H1 (cell line): ENCODE data around the gene SCNN1B. TPM values are rescaled to one million over a fixed set of nuclear protein-coding genes. Genes with fewer than 3 reads are reported as not detected.
"Not testable (repeated sequence)": the region's sequence is repeated elsewhere in the genome, so short reads cannot be mapped to it uniquely, and the experiment has no call there.

Experiments used
- CTCF ChIA-PET: fragments of 300-600 bp; sonication (Branson Sonifier 250); formaldehyde crosslinking; loops from one replicate; lab custom pipeline; 2021; ENCODE audit not compliant: partially characterized antibody; lab: Charles Lee
- POLR2A ChIA-PET: fragments of 300-600 bp; sonication (Branson Sonifier 250); formaldehyde crosslinking; loops from one replicate; lab custom pipeline; 2021; ENCODE audit warnings: inconsistent platforms; ENCODE audit not compliant: partially characterized antibody; lab: Charles Lee
- DNase-seq, 2 experiments: peaks; one replicate each; pipeline versions ENCODE4 v3.0.0 to v3.0.0-alpha.2; 2010 to 2022; ENCODE audit warnings: low spot score in 2 of 2, low read depth in 1 of 2, mixed read lengths in 1 of 2
- FAIRE-seq: peaks from 2 replicates; lab custom pipeline; 2011; peaks lifted over from hg19 to GRCh38; lab: Jason Lieb, UNC
- H2AFZ ChIP-seq: 2 replicates; pipeline ENCODE4 v1.8.1; 2012; ENCODE audit warnings: low read length, inconsistent platforms
- H2AK5ac ChIP-seq: 2 replicates; pipeline ENCODE4 v1.6.1; 2013; ENCODE audit warnings: low read depth, low read length
- H2BK120ac ChIP-seq: replicated peaks from 2 replicates; pipeline ENCODE3; 2013; ENCODE audit warnings: low read depth, low read length, inconsistent platforms
- H2BK12ac ChIP-seq: 2 replicates; pipeline ENCODE4 v1.6.1; 2013; ENCODE audit warnings: low read depth, low read length
- H2BK15ac ChIP-seq: 2 replicates; pipeline ENCODE4 v1.6.1; 2013; ENCODE audit warnings: low read length
- H2BK20ac ChIP-seq: 2 replicates; pipeline ENCODE4 v1.6.1; 2013; ENCODE audit warnings: low read length
- H2BK5ac ChIP-seq: 2 replicates; pipeline ENCODE4 v1.6.1; 2013; ENCODE audit warnings: low read depth, low read length
- H3K14ac ChIP-seq: 2 replicates; pipeline ENCODE4 v1.6.1; 2013; ENCODE audit warnings: inconsistent platforms; ENCODE audit not compliant: insufficient read length
- H3K18ac ChIP-seq: 2 replicates; pipeline ENCODE4 v1.6.1; 2013; ENCODE audit warnings: low read length; ENCODE audit errors: extremely low read depth
- H3K23ac ChIP-seq: 2 replicates; pipeline ENCODE4 v1.6.1; 2013; ENCODE audit warnings: inconsistent platforms; ENCODE audit not compliant: insufficient read length
- H3K23me2 ChIP-seq: 2 replicates; pipeline ENCODE4 v1.6.1; 2013; ENCODE audit warnings: low read depth, low read length
- H3K27ac ChIP-seq: 2 replicates; pipeline ENCODE4 v1.6.1; 2011; ENCODE audit warnings: low read depth, low read length, inconsistent platforms
- H3K27me3 ChIP-seq, 4 experiments: replicated peaks in 1 of 4; 1 replicate in 1 of 4; 2 replicates in 3 of 4; pipeline versions ENCODE4 v1.6.1 to v1.8.1; 2011 to 2013; ENCODE audit warnings: low read length in 3 of 4, mild to moderate bottlenecking in 3 of 4, inconsistent platforms in 2 of 4, mixed read lengths in 2 of 4, moderate library complexity in 1 of 4; ENCODE audit not compliant: control insufficient read depth in 3 of 4, insufficient read depth in 3 of 4; ENCODE audit errors: extremely low read depth in 1 of 4
- H3K36me3 ChIP-seq, 4 experiments: 2 replicates each; pipeline versions ENCODE4 v1.6.1 to v1.8.1; 2011 to 2013; ENCODE audit warnings: mild to moderate bottlenecking in 4 of 4, low read length in 3 of 4, moderate library complexity in 2 of 4, control low read depth in 1 of 4, inconsistent platforms in 1 of 4; ENCODE audit not compliant: insufficient read depth in 4 of 4, control insufficient read depth in 2 of 4
- H3K4ac ChIP-seq: replicated peaks from 2 replicates; pipeline ENCODE3; 2013; ENCODE audit warnings: low read length, low read depth, mixed read lengths, inconsistent platforms; ENCODE audit not compliant: insufficient read length
- H3K4me1 ChIP-seq, 4 experiments: replicated peaks in 1 of 4; 1 replicate in 1 of 4; 2 replicates in 3 of 4; pipeline versions ENCODE4 v1.6.1 to v1.8.1; 2011 to 2013; ENCODE audit warnings: low read length in 3 of 4, inconsistent platforms in 2 of 4, mixed read lengths in 1 of 4; ENCODE audit not compliant: insufficient read depth in 4 of 4, control insufficient read depth in 3 of 4
- H3K4me2 ChIP-seq, 2 experiments: 2 replicates each; pipeline versions ENCODE4 v1.6.1 to v1.8.1; 2011 to 2013; ENCODE audit warnings: low read depth in 2 of 2, low read length in 2 of 2, control low read depth in 1 of 2, inconsistent platforms in 1 of 2, mild to moderate bottlenecking in 1 of 2; ENCODE audit not compliant: insufficient read depth in 1 of 2
- H3K4me3 ChIP-seq, 4 experiments: fragments of 200-600, 300-600 bp in 1 of 4; sonication (generic), shearing (Covaris generic), sonication (Bioruptor Twin) in 1 of 4; 2 replicates each; pipeline versions ENCODE4 v1.5.1 to v1.8.1; 2011 to 2016; ENCODE audit warnings: low read length in 4 of 4, low read depth in 3 of 4, control low read depth in 2 of 4, inconsistent platforms in 2 of 4, mild to moderate bottlenecking in 2 of 4, mixed read lengths in 1 of 4, moderate library complexity in 1 of 4; ENCODE audit not compliant: insufficient read depth in 2 of 4; ENCODE audit errors: extremely low read depth in 1 of 4
- H3K56ac ChIP-seq: replicated peaks from 2 replicates; pipeline ENCODE3; 2013; ENCODE audit warnings: low read depth, mild to moderate bottlenecking, mixed read lengths, low read length, inconsistent platforms; ENCODE audit not compliant: insufficient read length
- H3K79me1 ChIP-seq: 2 replicates; pipeline ENCODE4 v1.6.1; 2013; ENCODE audit warnings: low read depth, low read length, control low read depth
- H3K79me2 ChIP-seq, 2 experiments: 2 replicates each; pipeline versions ENCODE4 v1.6.1 to v1.8.1; 2012 to 2013; ENCODE audit warnings: low read length in 2 of 2, mild to moderate bottlenecking in 2 of 2, inconsistent platforms in 1 of 2; ENCODE audit not compliant: insufficient read depth in 2 of 2, control insufficient read depth in 1 of 2
- H3K9ac ChIP-seq, 4 experiments: replicated peaks in 1 of 4; 1 replicate in 1 of 4; 2 replicates in 3 of 4; pipeline versions ENCODE4 v1.6.1 to v1.8.1; 2011 to 2013; ENCODE audit warnings: low read depth in 3 of 4, low read length in 3 of 4, control low read depth in 2 of 4, mild to moderate bottlenecking in 2 of 4, moderate library complexity in 2 of 4, inconsistent platforms in 1 of 4; ENCODE audit errors: extremely low read depth in 1 of 4
- H3K9me3 ChIP-seq, 2 experiments: 2 replicates each; pipeline versions ENCODE4 v1.6.1 to v1.8.1; 2012 to 2013; ENCODE audit warnings: mild to moderate bottlenecking in 2 of 2, moderate library complexity in 2 of 2, control low read depth in 1 of 2, inconsistent platforms in 1 of 2, low read depth in 1 of 2, low read length in 1 of 2, mixed read lengths in 1 of 2; ENCODE audit not compliant: insufficient read depth in 2 of 2
- H4K20me1 ChIP-seq, 2 experiments: replicated peaks in 1 of 2; 2 replicates each; pipeline versions ENCODE3 to v1.8.1; 2011 to 2013; ENCODE audit warnings: inconsistent platforms in 2 of 2, low read length in 2 of 2, mild to moderate bottlenecking in 1 of 2; ENCODE audit not compliant: insufficient read depth in 2 of 2, control insufficient read depth in 1 of 2
- H4K5ac ChIP-seq: 2 replicates; pipeline ENCODE4 v1.6.1; 2013; ENCODE audit warnings: low read length, low read depth, mixed read lengths, inconsistent platforms; ENCODE audit not compliant: insufficient read length
- H4K8ac ChIP-seq: 2 replicates; pipeline ENCODE4 v1.8.0; 2013; ENCODE audit warnings: mild to moderate bottlenecking, moderate library complexity, low read length, inconsistent platforms; ENCODE audit not compliant: insufficient read depth; ENCODE audit errors: extremely low read depth
- H4K91ac ChIP-seq: replicated peaks from 2 replicates; pipeline ENCODE3; 2013; ENCODE audit warnings: low read length, mixed read lengths, inconsistent platforms; ENCODE audit not compliant: insufficient read length
- GTF2F1 ChIP-seq: IDR thresholded peaks from 2 replicates; pipeline ENCODE4 v1.6.1; 2012; ENCODE audit warnings: low read depth, low read length, improper control_type of control experiment, borderline replicate concordance
- KDM5A ChIP-seq: fragments of 200-600 bp; IDR thresholded peaks from 2 replicates; pipeline ENCODE4 v1.7.1; 2012; ENCODE audit warnings: mild to moderate bottlenecking, low read length, inconsistent platforms, mixed read lengths
- NRF1 ChIP-seq: IDR thresholded peaks from 2 replicates; pipeline ENCODE4 v1.6.1; 2011; ENCODE audit warnings: mild to moderate bottlenecking, low read depth, low read length, improper control_type of control experiment
- SIN3A ChIP-seq, 2 experiments: IDR thresholded peaks in 1 of 2; conservative IDR thresholded peaks in 1 of 2; 2 replicates each; pipeline ENCODE4 v1.6.1; 2011 to 2012; ENCODE audit warnings: low read length in 2 of 2, improper control_type of control experiment in 1 of 2, low read depth in 1 of 2, mild to moderate bottlenecking in 1 of 2
- SP1 ChIP-seq: IDR thresholded peaks from 2 replicates; pipeline ENCODE4 v1.6.1; 2011; ENCODE audit warnings: low read depth, low read length
- SUZ12 ChIP-seq: fragments of 200-600 bp; sonication (generic); IDR thresholded peaks from 2 replicates; pipeline ENCODE4 v1.6.1; 2012; ENCODE audit warnings: mild to moderate bottlenecking, inconsistent platforms, low read length, moderate library complexity, mixed read lengths
- TAF7 ChIP-seq: optimal IDR thresholded peaks from 2 replicates; pipeline ENCODE3; 2011; ENCODE audit warnings: low read depth, mild to moderate bottlenecking, inconsistent platforms, low read length, moderate library complexity, borderline replicate concordance
- ZNF274 ChIP-seq: IDR thresholded peaks from 2 replicates; pipeline ENCODE4 v1.7.0; 2012; ENCODE audit warnings: low read length, borderline replicate concordance; ENCODE audit errors: extremely low read depth
- WGBS, 2 experiments: shearing (Covaris generic) in 1 of 2; methylation state at CpG; one replicate each; pipeline versions ENCODE4 v1.1.6 to v1.1.7; 2013 to 2015; ENCODE audit warnings: low lambda C conversion rate in 2 of 2, mixed read lengths in 2 of 2, inconsistent platforms in 1 of 2, low coverage in 1 of 2, missing lambda C conversion rate in 1 of 2; ENCODE audit not compliant: insufficient replicate concordance in 2 of 2, insufficient coverage in 1 of 2, insufficient read length in 1 of 2; ENCODE audit errors: extremely low coverage in 1 of 2, missing lambda C conversion rate in 1 of 2; 5-methylcytosine and 5-hydroxymethylcytosine counted together
- polyA plus RNA-seq, 7 experiments: library from polyadenylated mRNA; depleted of rRNA in 3 of 7; stranded (reverse) in 5 of 7; unstranded in 2 of 7; fragments of >200 nt in 5 of 7; fragments of 200-250 nt in 2 of 7; gene quantifications; 1 replicate in 5 of 7; 2 replicates in 1 of 7; 4 replicates in 1 of 7; pipeline versions ENCODE4 v1.2.1 to v1.2.3, GENCODE V29; 2011 to 2013; ENCODE audit warnings: missing spikeins in 2 of 7, mixed read lengths in 2 of 7
- total RNA-seq: library from RNA; stranded (reverse); fragmentation: NEBNext Ultra II Directional; extraction: Animal tissue kit (Norgen Biotek cat#: 25700); gene quantifications from 2 replicates; pipeline ENCODE4 v1.2.1, GENCODE V29; 2021

The SCNN1B gene
- total and polyA plus RNA-seq, 2 of the 8 experiments (the other 6 are each of a cell fraction or from before 2014, with no cell fraction given), result 0.20 to 0.95 TPM

DNA sequence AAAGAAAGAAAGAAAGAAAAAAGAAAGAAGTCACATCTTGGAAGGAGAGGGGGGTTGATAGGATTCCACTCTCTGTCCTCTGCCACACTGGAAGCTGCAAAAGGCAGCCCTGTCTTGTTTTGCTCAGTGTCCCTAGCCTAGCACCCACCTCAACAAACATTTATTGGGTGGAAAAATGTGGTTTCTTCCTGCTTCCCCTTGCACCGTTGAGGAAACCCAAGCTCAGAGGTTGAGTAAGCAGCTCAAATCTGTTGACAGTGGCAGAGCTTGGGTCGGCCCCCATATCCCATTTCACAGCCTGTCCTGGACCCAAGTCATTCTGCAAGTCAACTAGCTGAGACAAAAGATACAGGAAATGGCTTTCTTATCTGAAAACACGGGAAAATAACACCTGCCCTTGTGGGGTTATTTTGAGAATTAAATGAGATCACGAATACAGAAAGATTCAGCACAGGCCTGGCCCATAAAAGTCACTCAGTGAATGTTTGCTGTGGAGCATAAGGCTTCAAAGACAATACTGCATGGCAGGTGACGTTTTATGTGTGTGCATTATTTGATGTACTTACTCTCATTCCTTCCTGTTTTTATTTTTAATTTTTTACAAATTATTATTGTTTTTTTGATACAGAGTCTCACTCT, 63.6 kb downstream of the SCNN1B start (continued):
- TF ChIP-seq SP1, result no peak
- no peak for TF ChIP-seq NRF1
- no peak for TF ChIP-seq GTF2F1
- TF ChIP-seq ZNF274, result no peak
- TF ChIP-seq SUZ12, result no peak
- no peak for TF ChIP-seq TAF7
- no peak for TF ChIP-seq SIN3A (conservative IDR thresholded peaks at IDR 0.05 in 1 of 2, IDR thresholded peaks at IDR 0.05 in 1 of 2; ENCODE audit: low read depth in 1 of 2, low read length in 2 of 2)
- no peak for TF ChIP-seq KDM5A
- TF ChIP-seq, all 59 proteins: peak for 0

GRCh38 chr16:23366341-23366740, 64.2 kb downstream of the SCNN1B start:
- ChIA-PET CTCF (interaction anchor here (0.8 to 4.4 kb wide), 4 partner anchors 11 to 69 kb away, joined by 3 to 23 read pairs (median 4); no protein-coding TSS in a partner anchor), POLR2A (interaction anchor here (0.6 to 1.3 kb wide), 2 partner anchors 9 kb away, joined by 3 to 4 read pairs; no protein-coding TSS in a partner anchor)
- not testable (repeated sequence) for H3K4ac ChIP-seq, H3K56ac ChIP-seq, H3K23me2 ChIP-seq, H4K8ac ChIP-seq, H3K79me1 ChIP-seq, H2BK15ac ChIP-seq, H2BK12ac ChIP-seq, H3K4me1 ChIP-seq, H3K4me3 ChIP-seq, H2BK120ac ChIP-seq, H2BK5ac ChIP-seq, H4K5ac ChIP-seq, H4K91ac ChIP-seq, H3K36me3 ChIP-seq, DNase-seq, H2AK5ac ChIP-seq, H3K79me2 ChIP-seq, H3K23ac ChIP-seq, H4K20me1 ChIP-seq, H3K18ac ChIP-seq, H3K14ac ChIP-seq, H2BK20ac ChIP-seq, H3K4me2 ChIP-seq, H3K27me3 ChIP-seq, H3K9ac ChIP-seq, H3K9me3 ChIP-seq, FAIRE-seq, H2AFZ ChIP-seq, H3K27ac ChIP-seq
- 92% methylated on average over 7 of the region's 7 CpGs; no CpG with 5 or more reads in 1 of the 2 experiments for WGBS, 2 experiments
